GM10266 (cell line): Measurements from ENCODE around the gene CACUL1.

Source experiments
- DNase-seq: peaks from one replicate; pipeline ENCODE4 v3.0.0; 2012; ENCODE audit errors: extremely low spot score
- CTCF ChIP-seq: IDR thresholded peaks from 2 replicates; pipeline ENCODE4 v1.5.1; 2012; ENCODE audit warnings: mild to moderate bottlenecking, low read depth; ENCODE audit not compliant: control insufficient read depth, insufficient read depth; ENCODE audit errors: missing control alignments

Gene CACUL1

GRCh38 chr10:118712930-118713634, 41.7 kb downstream of the CACUL1 start:
- no peak for DNase-seq
- no peak for TF ChIP-seq CTCF

- DNase-seq: no peak
- TF ChIP-seq CTCF: no peak
Measured at GRCh38 chr10:118712080-118712479, 42.7 kb downstream of the CACUL1 start.

GRCh38 chr10:118710487-118710886, 44.3 kb downstream of the CACUL1 start:
- DNase-seq: no peak
- no peak for TF ChIP-seq CTCF

- no peak for TF ChIP-seq CTCF
- DNase-seq: no peak
Measured at GRCh38 chr10:118708571-118708970, 46.2 kb downstream of the CACUL1 start.

- no peak for DNase-seq
- no peak for TF ChIP-seq CTCF
Measured at GRCh38 chr10:118704711-118705110, 50.1 kb downstream of the CACUL1 start.

GRCh38 chr10:118701529-118702323, 53.0 kb downstream of the CACUL1 start:
- DNase-seq: no peak
- TF ChIP-seq CTCF: no peak

GRCh38 chr10:118698421-118698820, 56.3 kb downstream of the CACUL1 start:
- TF ChIP-seq CTCF: no peak
- peak; percentile 12 for DNase-seq
